Memory B cell (primary cell): Measurements from ENCODE around the gene GYPC.

Experiments
- ATAC-seq: fragments of 150-1000 bp; cut with Tn5 transposase; 2 replicates; pipeline ENCODE4 v1.10.0; 2021; ENCODE audit warnings: low read depth, mild to moderate bottlenecking, moderate library complexity
- DNase-seq, 2 donors: peaks; one replicate each; pipeline ENCODE4 v3.0.0; 2022; ENCODE audit warnings: low spot score in 2 of 2
- H3K27ac Mint-ChIP-seq: one replicate; pipeline ENCODE4 v1.8.0; 2022; ENCODE audit warnings: mild to moderate bottlenecking, moderate library complexity, mixed read lengths
- H3K27me3 Mint-ChIP-seq: one replicate; pipeline ENCODE4 v1.8.0; 2022; ENCODE audit warnings: mixed read lengths
- H3K36me3 Mint-ChIP-seq: one replicate; pipeline ENCODE4 v1.8.0; 2022; ENCODE audit warnings: mild to moderate bottlenecking, mixed read lengths
- H3K4me1 Mint-ChIP-seq: one replicate; pipeline ENCODE4 v1.8.0; 2022; ENCODE audit warnings: mixed read lengths
- H3K4me3 Mint-ChIP-seq: one replicate; pipeline ENCODE4 v1.8.0; 2022; ENCODE audit warnings: mild to moderate bottlenecking, moderate library complexity, mixed read lengths
- H3K9me3 Mint-ChIP-seq: one replicate; pipeline ENCODE4 v1.8.0; 2022; ENCODE audit warnings: mixed read lengths

Gene GYPC

GRCh38 chr2:126657148-126657635 is 1.2 kb downstream of the GYPC start:
- DNase-seq: no peak
- no peaks in the 10 kb centered on the region for H3K36me3 Mint-ChIP-seq
- peaks cover 35% of the 10 kb centered on the region for H3K4me1 Mint-ChIP-seq
- H3K4me3 Mint-ChIP-seq: peak overlapping the region; percentile 96
- H3K27me3 Mint-ChIP-seq: no peaks in the 10 kb centered on the region
- ATAC-seq: peak; percentile 34
- H3K9me3 Mint-ChIP-seq: no peaks in the 10 kb centered on the region
- H3K27ac Mint-ChIP-seq: peak overlapping the region; percentile 94

GRCh38 chr2:126657636-126658318 is 1.8 kb downstream of the GYPC start:
- Mint-ChIP-seq H3K27ac (peak overlapping the region; percentile 94), H3K27me3 (no peaks in the 10 kb centered on the region), H3K4me3 (peak overlapping the region; percentile 96), H3K36me3 (no peaks in the 10 kb centered on the region), H3K4me1 (peaks cover 41% of the 10 kb centered on the region), H3K9me3 (no peaks in the 10 kb centered on the region)
- no peak for DNase-seq
- peak; percentile 62 for ATAC-seq

- no peak for ATAC-seq
- Mint-ChIP-seq H3K27me3 (no peaks in the 10 kb centered on the region), H3K4me3 (peak overlapping the region; percentile 96), H3K9me3 (no peaks in the 10 kb centered on the region), H3K36me3 (no peaks in the 10 kb centered on the region), H3K4me1 (peaks cover 47% of the 10 kb centered on the region), H3K27ac (peak overlapping the region; percentile 94)
- no peak for DNase-seq
Measured at GRCh38 chr2:126658319-126658904, 2.5 kb downstream of the GYPC start.

- Mint-ChIP-seq H3K4me1 (peaks cover 52% of the 10 kb centered on the region), H3K4me3 (peak overlapping the region; percentile 73), H3K36me3 (peaks cover 3% of the 10 kb centered on the region), H3K27ac (peak overlapping the region; percentile 94), H3K9me3 (no peaks in the 10 kb centered on the region), H3K27me3 (no peaks in the 10 kb centered on the region)
- ATAC-seq (peak; percentile 18), DNase-seq (no peak)
Measured at GRCh38 chr2:126658905-126659561, 3.1 kb downstream of the GYPC start.

GRCh38 chr2:126659562-126660467 is 3.9 kb downstream of the GYPC start:
- no peaks in the 10 kb centered on the region for H3K27me3 Mint-ChIP-seq
- no peaks in the 10 kb centered on the region for H3K9me3 Mint-ChIP-seq
- no peak for ATAC-seq
- H3K27ac Mint-ChIP-seq: peak overlapping the region; percentile 94
- no peak for DNase-seq
- peaks cover 3% of the 10 kb centered on the region for H3K36me3 Mint-ChIP-seq
- peak overlapping the region; percentile 51 for H3K4me3 Mint-ChIP-seq
- H3K4me1 Mint-ChIP-seq: peaks cover 59% of the 10 kb centered on the region

- H3K27me3 Mint-ChIP-seq: no peaks in the 10 kb centered on the region
- peaks cover 3% of the 10 kb centered on the region for H3K36me3 Mint-ChIP-seq
- peaks cover 60% of the 10 kb centered on the region for H3K4me1 Mint-ChIP-seq
- no peaks in the 10 kb centered on the region for H3K9me3 Mint-ChIP-seq
- no peak overlapping the region for H3K4me3 Mint-ChIP-seq
- H3K27ac Mint-ChIP-seq: no peak overlapping the region
- no peak for ATAC-seq
- DNase-seq: no peak
Measured at GRCh38 chr2:126660971-126661370, 5.0 kb downstream of the GYPC start.

- H3K27me3 Mint-ChIP-seq: no peaks in the 10 kb centered on the region
Measured at GRCh38 chr2:126661702-126662500, 5.9 kb downstream of the GYPC start.

GRCh38 chr2:126662621-126663020 is 6.7 kb downstream of the GYPC start:
- Mint-ChIP-seq H3K27ac (peak overlapping the region; percentile 85), H3K27me3 (no peaks in the 10 kb centered on the region), H3K4me3 (no peak overlapping the region), H3K36me3 (peaks cover 7% of the 10 kb centered on the region), H3K4me1 (peaks cover 56% of the 10 kb centered on the region), H3K9me3 (no peaks in the 10 kb centered on the region)
- DNase-seq (no peak), ATAC-seq (no peak)

More at GRCh38 chr2:126661702-126662500, 5.9 kb downstream of the GYPC start:
- ATAC-seq: no peak
- Mint-ChIP-seq H3K4me3 (no peak overlapping the region), H3K27ac (peak overlapping the region; percentile 85), H3K9me3 (no peaks in the 10 kb centered on the region), H3K36me3 (peaks cover 6% of the 10 kb centered on the region), H3K4me1 (peaks cover 62% of the 10 kb centered on the region)
- no peak for DNase-seq

GRCh38 chr2:126663184-126663963 is 7.4 kb downstream of the GYPC start:
- Mint-ChIP-seq H3K9me3 (no peaks in the 10 kb centered on the region), H3K27ac (peak overlapping the region; percentile 85), H3K27me3 (no peaks in the 10 kb centered on the region), H3K4me1 (peaks cover 51% of the 10 kb centered on the region), H3K36me3 (peaks cover 10% of the 10 kb centered on the region), H3K4me3 (peak overlapping the region; percentile 58)
- ATAC-seq: no peak
- DNase-seq: no peak

GRCh38 chr2:126664234-126664633 is 8.3 kb downstream of the GYPC start:
- peak overlapping the region; percentile 85 for H3K27ac Mint-ChIP-seq
- DNase-seq: no peak
- H3K4me1 Mint-ChIP-seq: peaks cover 44% of the 10 kb centered on the region
- peak; percentile 77 for ATAC-seq
- H3K36me3 Mint-ChIP-seq: peaks cover 10% of the 10 kb centered on the region
- H3K9me3 Mint-ChIP-seq: no peaks in the 10 kb centered on the region
- no peaks in the 10 kb centered on the region for H3K27me3 Mint-ChIP-seq
- H3K4me3 Mint-ChIP-seq: peak overlapping the region; percentile 58

GRCh38 chr2:126664639-126665038 is 8.7 kb downstream of the GYPC start:
- Mint-ChIP-seq H3K4me3 (peak overlapping the region; percentile 33), H3K4me1 (peaks cover 42% of the 10 kb centered on the region), H3K27me3 (no peaks in the 10 kb centered on the region), H3K9me3 (no peaks in the 10 kb centered on the region), H3K27ac (peak overlapping the region; percentile 85), H3K36me3 (peaks cover 10% of the 10 kb centered on the region)
- peak; percentile 9 for ATAC-seq
- no peak for DNase-seq

GRCh38 chr2:126665483-126665882 is 9.5 kb downstream of the GYPC start:
- H3K27me3 Mint-ChIP-seq: no peaks in the 10 kb centered on the region
- H3K4me3 Mint-ChIP-seq: no peak overlapping the region
- DNase-seq: no peak
- H3K9me3 Mint-ChIP-seq: no peaks in the 10 kb centered on the region
- H3K27ac Mint-ChIP-seq: peak overlapping the region; percentile 85
- no peak for ATAC-seq
- peaks cover 41% of the 10 kb centered on the region for H3K4me1 Mint-ChIP-seq
- H3K36me3 Mint-ChIP-seq: peaks cover 10% of the 10 kb centered on the region
